ENCODE data around the gene EIF4G3.

DNA sequence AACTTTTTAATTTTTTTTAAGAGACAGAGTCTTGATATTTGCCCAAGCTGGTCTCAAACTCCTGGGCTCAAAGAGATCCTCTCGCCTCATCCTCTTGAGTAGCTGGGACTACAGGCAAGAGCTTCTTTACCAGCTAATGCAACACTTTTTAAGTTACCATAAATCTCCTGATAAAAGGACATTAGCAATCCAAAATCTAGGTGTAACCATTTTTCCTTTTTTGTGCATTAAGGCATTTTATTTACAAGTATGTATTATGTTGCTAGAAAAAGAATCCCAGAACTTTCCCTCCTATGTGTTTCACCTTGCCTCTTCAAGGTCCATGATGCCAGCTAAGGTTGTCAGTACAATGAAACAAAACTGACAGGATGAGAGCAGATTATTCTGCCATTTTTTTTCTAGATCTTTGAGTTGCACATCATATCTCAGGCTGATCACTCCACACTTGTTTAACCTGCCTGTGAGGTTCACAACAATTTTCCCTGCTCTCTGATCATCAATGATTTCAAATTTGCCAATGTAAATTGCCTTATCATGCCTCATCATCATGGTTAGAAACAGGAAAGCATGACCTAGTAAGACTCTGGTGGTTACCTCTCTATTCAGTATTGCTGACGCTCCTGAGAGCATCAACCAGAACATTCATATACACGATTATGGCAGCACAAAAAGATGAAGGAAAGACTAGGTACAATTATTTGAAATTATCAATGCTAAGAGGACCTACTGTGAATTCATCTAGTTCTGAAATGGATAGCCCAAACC is 173.2 kb downstream of the EIF4G3 start:
- TF ChIP-seq, protein P1, sequence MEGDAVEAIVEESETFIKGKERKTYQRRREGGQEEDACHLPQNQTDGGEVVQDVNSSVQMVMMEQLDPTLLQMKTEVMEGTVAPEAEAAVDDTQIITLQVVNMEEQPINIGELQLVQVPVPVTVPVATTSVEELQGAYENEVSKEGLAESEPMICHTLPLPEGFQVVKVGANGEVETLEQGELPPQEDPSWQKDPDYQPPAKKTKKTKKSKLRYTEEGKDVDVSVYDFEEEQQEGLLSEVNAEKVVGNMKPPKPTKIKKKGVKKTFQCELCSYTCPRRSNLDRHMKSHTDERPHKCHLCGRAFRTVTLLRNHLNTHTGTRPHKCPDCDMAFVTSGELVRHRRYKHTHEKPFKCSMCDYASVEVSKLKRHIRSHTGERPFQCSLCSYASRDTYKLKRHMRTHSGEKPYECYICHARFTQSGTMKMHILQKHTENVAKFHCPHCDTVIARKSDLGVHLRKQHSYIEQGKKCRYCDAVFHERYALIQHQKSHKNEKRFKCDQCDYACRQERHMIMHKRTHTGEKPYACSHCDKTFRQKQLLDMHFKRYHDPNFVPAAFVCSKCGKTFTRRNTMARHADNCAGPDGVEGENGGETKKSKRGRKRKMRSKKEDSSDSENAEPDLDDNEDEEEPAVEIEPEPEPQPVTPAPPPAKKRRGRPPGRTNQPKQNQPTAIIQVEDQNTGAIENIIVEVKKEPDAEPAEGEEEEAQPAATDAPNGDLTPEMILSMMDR (optimal IDR thresholded peaks at IDR 0.05 in 1 of 3, IDR thresholded peaks at IDR 0.05 in 1 of 3, conservative IDR thresholded peaks at IDR 0.05 in 1 of 3; ENCODE audit: extremely low read depth in 1 of 3, insufficient read depth in 2 of 3, low read length in 3 of 3), result no peak
- no peak for TF ChIP-seq EZH2 (IDR thresholded peaks at IDR 0.05; ENCODE audit: low read length)
